PC-9 (cell line): ENCODE results near the gene KCNH1. TPM values are rescaled to one million over a fixed set of nuclear protein-coding genes. Genes with fewer than 3 reads are reported as not detected.

Experiments
- BruUV-seq: library from RNA; stranded (reverse); fragments of 400-500 nt; replicated peaks from 2 replicates; lab custom pipeline; 2021; lab: Mats Ljungman, UMichigan
- CTCF ChIA-PET: fragments of 300-600 bp; sonication (Branson Sonifier 250); formaldehyde crosslinking; loops from one replicate; lab custom pipeline; 2022; ENCODE audit warnings: antibody characterized with exemption; lab: Charles Lee
- POLR2A ChIA-PET: fragments of 300-600 bp; sonication (Branson Sonifier 250); formaldehyde crosslinking; loops from one replicate; lab custom pipeline; 2022; ENCODE audit warnings: antibody characterized with exemption; ENCODE audit not compliant: unreplicated experiment; lab: Charles Lee
- DNase-seq, 2 experiments: peaks; one replicate each; pipeline versions ENCODE4 v3.0.0 to v3.0.0-alpha.2; 2015 to 2022; ENCODE audit warnings: mixed read lengths in 1 of 2
- H2AFZ ChIP-seq: fragments of 200-600 bp; sonication (generic); 2 replicates; pipeline ENCODE4 v1.8.1; 2017; ENCODE audit warnings: antibody characterized with exemption
- H3F3A ChIP-seq: fragments of 200-600 bp; sonication (generic); 2 replicates; pipeline ENCODE4 v1.8.1; 2017; ENCODE audit warnings: antibody characterized with exemption, mild to moderate bottlenecking, low read depth; ENCODE audit not compliant: insufficient read depth
- H3K27ac ChIP-seq: fragments of 200-600 bp; sonication (generic); 2 replicates; pipeline ENCODE4 v1.6.1; 2016; ENCODE audit warnings: mixed run types
- H3K27me3 ChIP-seq: fragments of 200-600 bp; sonication (generic); 2 replicates; pipeline ENCODE4 v1.6.1; 2016; ENCODE audit warnings: low read depth, mixed run types; ENCODE audit not compliant: insufficient read depth
- H3K36me3 ChIP-seq: fragments of 200-600 bp; sonication (generic); 2 replicates; pipeline ENCODE4 v1.6.1; 2016; ENCODE audit warnings: low read depth, mixed run types
- H3K4me1 ChIP-seq: fragments of 200-600 bp; sonication (generic); replicated peaks from 2 replicates; pipeline ENCODE4 v1.6.1; 2016; ENCODE audit warnings: mixed run types; ENCODE audit not compliant: insufficient read depth
- H3K4me2 ChIP-seq: fragments of 200-600 bp; sonication (generic); 2 replicates; pipeline ENCODE4 v1.6.1; 2017; ENCODE audit warnings: mixed run types
- H3K4me3 ChIP-seq: fragments of 200-600 bp; sonication (generic); 2 replicates; pipeline ENCODE4 v1.6.1; 2016; ENCODE audit warnings: mixed run types
- H3K79me2 ChIP-seq: fragments of 200-600 bp; sonication (generic); 2 replicates; pipeline ENCODE4 v1.6.1; 2017; ENCODE audit warnings: low read depth, mixed run types
- H3K9me2 ChIP-seq: fragments of 200-600 bp; sonication (generic); 2 replicates; pipeline ENCODE4 v1.8.1; 2017; ENCODE audit warnings: mild to moderate bottlenecking; ENCODE audit not compliant: insufficient read depth
- H3K9me3 ChIP-seq: fragments of 200-600 bp; sonication (generic); 2 replicates; pipeline ENCODE4 v1.8.1; 2016; ENCODE audit warnings: low read depth; ENCODE audit not compliant: insufficient read depth
- H4K20me1 ChIP-seq: fragments of 200-600 bp; sonication (generic); 2 replicates; pipeline ENCODE4 v1.8.1; 2017; ENCODE audit not compliant: insufficient read depth
- EZH2 ChIP-seq: fragments of 200-600 bp; sonication (generic); IDR thresholded peaks from 2 replicates; pipeline ENCODE4 v1.8.0; 2017; ENCODE audit warnings: antibody characterized with exemption, low read depth
- intact Hi-C: fragments of 100-400 bp; cut with micrococcal nuclease; formaldehyde crosslinking; loops from one replicate; pipeline ENCODE4 v1.10.0; 2022; ENCODE audit not compliant: unreplicated experiment
- total RNA-seq: library from RNA; stranded (reverse); gene quantifications from 2 replicates; pipeline ENCODE4 v1.2.3, GENCODE V29; 2021
- TF ChIP-seq, protein P1 (sequence below): fragments of 200-600 bp; sonication (generic); conservative IDR thresholded peaks from 2 replicates; pipeline ENCODE4 v1.6.1; 2017; ENCODE audit warnings: mixed run types, antibody characterized with exemption, mild to moderate bottlenecking, moderate library complexity

Gene KCNH1
- total RNA-seq, 1 experiment from 2014 or later, result not detected

- Histone ChIP-seq H3K4me3 (no peak overlapping the region), H3K27me3 (peaks cover 34% of the 10 kb centered on the region), H3K9me3 (no peaks in the 10 kb centered on the region), H3K79me2 (no peaks in the 10 kb centered on the region), H4K20me1 (no peaks in the 10 kb centered on the region), H3K9me2 (no peaks in the 10 kb centered on the region), H3K27ac (no peak overlapping the region), H3K4me1 (no peaks in the 10 kb centered on the region), H3K4me2 (no peak overlapping the region), H2AFZ (no peak overlapping the region), H3K36me3 (no peaks in the 10 kb centered on the region), H3F3A (no peaks in the 10 kb centered on the region)
- TF ChIP-seq, protein P1, sequence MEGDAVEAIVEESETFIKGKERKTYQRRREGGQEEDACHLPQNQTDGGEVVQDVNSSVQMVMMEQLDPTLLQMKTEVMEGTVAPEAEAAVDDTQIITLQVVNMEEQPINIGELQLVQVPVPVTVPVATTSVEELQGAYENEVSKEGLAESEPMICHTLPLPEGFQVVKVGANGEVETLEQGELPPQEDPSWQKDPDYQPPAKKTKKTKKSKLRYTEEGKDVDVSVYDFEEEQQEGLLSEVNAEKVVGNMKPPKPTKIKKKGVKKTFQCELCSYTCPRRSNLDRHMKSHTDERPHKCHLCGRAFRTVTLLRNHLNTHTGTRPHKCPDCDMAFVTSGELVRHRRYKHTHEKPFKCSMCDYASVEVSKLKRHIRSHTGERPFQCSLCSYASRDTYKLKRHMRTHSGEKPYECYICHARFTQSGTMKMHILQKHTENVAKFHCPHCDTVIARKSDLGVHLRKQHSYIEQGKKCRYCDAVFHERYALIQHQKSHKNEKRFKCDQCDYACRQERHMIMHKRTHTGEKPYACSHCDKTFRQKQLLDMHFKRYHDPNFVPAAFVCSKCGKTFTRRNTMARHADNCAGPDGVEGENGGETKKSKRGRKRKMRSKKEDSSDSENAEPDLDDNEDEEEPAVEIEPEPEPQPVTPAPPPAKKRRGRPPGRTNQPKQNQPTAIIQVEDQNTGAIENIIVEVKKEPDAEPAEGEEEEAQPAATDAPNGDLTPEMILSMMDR, result no peak
- no peak for TF ChIP-seq EZH2
- DNase-seq, result no peak
- ChIA-PET POLR2A (no interaction called here), CTCF (no interaction called here)
- intact Hi-C loops, result no loop called here
- BruUV-seq, result no TSS peak
These were observed 354.7 kb downstream of the KCNH1 start for GRCh38 chr1:210779269-210779668.

GRCh38 chr1:210777914-210778313 lies 356.0 kb downstream of the KCNH1 start:
- H3K27ac ChIP-seq, result no peak overlapping the region
- no peak overlapping the region for H3K4me3 ChIP-seq
- no peaks in the 10 kb centered on the region for H3F3A ChIP-seq
- H3K36me3 ChIP-seq, result no peaks in the 10 kb centered on the region
- H3K4me1 ChIP-seq, result no peaks in the 10 kb centered on the region
- no peaks in the 10 kb centered on the region for H4K20me1 ChIP-seq
- no peaks in the 10 kb centered on the region for H3K9me3 ChIP-seq
- BruUV-seq, result no TSS peak
- DNase-seq, result no peak
- ChIA-PET CTCF (no interaction called here), POLR2A (no interaction called here)
- TF ChIP-seq, protein P1, result no peak
- no peak for TF ChIP-seq EZH2
- H3K4me2 ChIP-seq, result no peak overlapping the region
- peaks cover 40% of the 10 kb centered on the region for H3K27me3 ChIP-seq
- H3K9me2 ChIP-seq, result no peaks in the 10 kb centered on the region
- intact Hi-C loops, result no loop called here
- no peak overlapping the region for H2AFZ ChIP-seq
- H3K79me2 ChIP-seq, result no peaks in the 10 kb centered on the region

DNA sequence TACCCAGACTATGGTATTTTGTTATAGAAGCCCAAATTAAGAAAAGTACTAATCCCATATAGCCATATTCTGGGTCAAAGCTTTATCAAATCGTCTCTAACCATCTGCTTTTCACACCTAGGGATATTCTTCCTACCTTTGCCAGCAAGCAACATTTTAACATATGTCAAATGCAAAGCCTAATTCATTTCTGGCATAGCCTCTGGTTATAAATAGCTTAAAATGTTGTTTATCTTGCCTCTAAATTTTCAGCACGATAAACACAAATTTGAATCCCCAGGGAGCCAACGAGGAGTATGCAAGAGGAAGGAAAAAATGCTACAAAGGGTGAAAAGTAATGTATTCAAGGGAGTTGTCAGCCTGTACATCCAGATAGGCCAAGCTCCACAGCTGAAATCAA lies 357.2 kb downstream of the KCNH1 start:
- no peaks in the 10 kb centered on the region for H3K9me2 ChIP-seq
- intact Hi-C loops, result no loop called here
- DNase-seq, result no peak
- no peaks in the 10 kb centered on the region for H3K9me3 ChIP-seq
- no peak overlapping the region for H3K4me3 ChIP-seq
- no peak overlapping the region for H2AFZ ChIP-seq
- ChIA-PET POLR2A (no interaction called here), CTCF (no interaction called here)
- no peaks in the 10 kb centered on the region for H3K36me3 ChIP-seq
- H3K79me2 ChIP-seq, result no peaks in the 10 kb centered on the region
- no peaks in the 10 kb centered on the region for H3F3A ChIP-seq
- H3K4me2 ChIP-seq, result no peak overlapping the region
- no TSS peak for BruUV-seq
- H4K20me1 ChIP-seq, result no peaks in the 10 kb centered on the region
- H3K27ac ChIP-seq, result no peak overlapping the region
- TF ChIP-seq EZH2, result no peak
- TF ChIP-seq, protein P1, result no peak
- peaks cover 29% of the 10 kb centered on the region for H3K27me3 ChIP-seq
- H3K4me1 ChIP-seq, result no peaks in the 10 kb centered on the region
